Transverse colon (tissue), 4 donors: ENCODE data around the gene MSI2.

Experiments
- CTCF ChIP-seq, 5 experiments: fragments of 200-600 bp in 3 of 5; fragments of 450-650 bp in 2 of 5; sonication (generic) in 3 of 5; IDR thresholded peaks; 1 replicate in 2 of 5; 2 replicates in 3 of 5; pipeline ENCODE4 v1.5.1; 2016 to 2017; ENCODE audit warnings: antibody characterized with exemption in 5 of 5, inconsistent platforms in 3 of 5, mild to moderate bottlenecking in 2 of 5, moderate library complexity in 1 of 5
- POLR2AphosphoS5 ChIP-seq, 3 donors: sonication (generic); formaldehyde crosslinking; IDR thresholded peaks; one replicate each; pipeline ENCODE4 v1.6.1; 2016; ENCODE audit warnings: antibody characterized with exemption in 3 of 3

DNA sequence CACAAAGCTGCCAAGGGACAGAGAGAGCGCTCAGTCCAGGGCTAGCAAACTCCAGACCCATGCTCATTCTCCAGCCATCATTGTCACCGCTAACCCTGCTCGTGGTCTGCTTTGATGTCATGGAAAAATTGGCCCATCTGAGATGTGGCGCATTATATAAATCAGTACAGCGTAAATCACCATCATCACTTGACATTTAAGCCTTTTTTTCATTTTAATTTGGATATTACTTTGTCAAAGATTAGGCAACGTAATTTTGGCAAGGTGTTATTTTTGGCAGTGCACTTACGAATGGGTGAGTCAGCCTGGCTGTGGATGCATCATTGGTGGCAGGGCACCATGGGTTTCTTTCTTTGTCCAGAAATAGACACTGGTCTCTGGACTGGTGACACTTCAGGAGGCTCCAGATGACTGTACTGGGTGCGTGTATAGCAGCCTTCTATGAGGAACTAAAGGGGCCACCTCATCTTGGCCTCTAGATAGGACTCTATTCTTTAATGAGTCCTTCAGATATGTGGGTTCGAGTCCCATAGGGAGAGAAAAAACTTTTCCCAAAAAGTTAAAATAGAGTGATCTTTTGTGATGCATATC, 166.3 kb downstream of the MSI2 start:
- TF ChIP-seq CTCF (IDR thresholded peaks at IDR 0.05) (no peak), POLR2AphosphoS5 (IDR thresholded peaks at IDR 0.05) (no peak)
